IPS DF 19.7 (cell line): ENCODE results near the gene CENPH.
"Not testable (repeated sequence)": the region's sequence is repeated elsewhere in the genome, so short reads cannot be mapped to it uniquely, and the experiment has no call there.

ENCODE experiments used
- DNase-seq: peaks from one replicate; pipeline ENCODE4 v3.0.0-alpha.2; 2013; ENCODE audit warnings: low read depth, low spot score

CENPH gene

GRCh38 chr5:69250593-69250992, 61.2 kb downstream of the CENPH start:
- DNase-seq: no peak

DNA sequence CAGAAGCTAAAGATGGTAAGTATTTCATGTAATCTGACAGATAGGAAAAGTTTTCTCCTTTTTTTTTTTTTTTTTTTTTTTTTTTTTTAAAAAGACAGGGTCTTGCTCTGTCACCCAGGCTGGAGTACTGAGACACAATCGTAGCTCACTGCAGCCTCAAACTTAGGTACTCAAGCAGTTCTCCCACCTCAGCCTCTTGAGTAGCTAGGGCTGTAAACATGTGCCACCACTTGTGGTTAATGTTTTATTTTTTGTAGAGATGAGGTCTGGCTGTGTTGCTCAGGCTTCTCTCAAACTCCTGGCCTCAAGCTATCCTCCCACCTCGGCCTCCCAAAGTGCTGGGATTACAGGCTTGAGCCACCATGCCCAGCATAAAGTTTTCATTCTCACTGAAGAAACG, 63.1 kb downstream of the CENPH start:
- no peak for DNase-seq

DNA sequence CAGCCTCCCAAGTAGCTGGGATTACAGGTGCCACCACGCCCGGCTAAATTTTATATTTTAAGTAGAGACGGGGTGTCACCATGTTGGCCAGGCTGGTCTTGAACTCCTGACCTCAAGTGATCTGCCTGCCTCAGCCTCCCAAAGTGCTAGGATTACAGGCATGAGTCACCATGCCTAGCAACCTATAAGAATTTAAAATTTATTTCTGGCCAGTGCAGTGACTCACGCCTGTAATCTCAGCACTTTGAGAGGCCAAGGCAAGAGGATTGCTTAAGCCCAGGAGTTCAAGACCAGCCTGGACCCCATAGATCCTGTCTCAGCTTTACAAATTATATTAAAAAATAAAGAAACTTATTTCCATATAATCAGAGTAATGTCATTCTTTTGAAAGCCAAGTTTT, 66.6 kb downstream of the CENPH start:
- not testable (repeated sequence) for DNase-seq

DNA sequence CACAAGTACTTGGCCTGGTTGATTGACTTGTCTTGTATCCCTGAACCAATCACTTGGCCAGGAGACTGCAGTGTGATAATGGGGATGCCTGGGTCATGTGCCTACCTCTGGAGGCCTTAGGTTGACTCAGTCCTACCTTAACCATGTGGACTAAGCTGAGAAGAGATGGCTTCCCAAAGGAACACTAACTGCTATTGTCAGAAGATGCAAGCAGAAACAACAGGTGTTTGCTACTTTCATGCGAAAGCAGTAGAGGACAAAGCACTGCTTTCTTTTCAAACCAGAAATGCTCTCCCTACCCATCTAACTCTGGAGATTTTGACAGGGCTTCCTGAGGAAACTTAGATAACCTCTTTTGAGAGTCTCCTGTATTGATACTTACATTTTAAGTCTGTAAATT, 68.2 kb downstream of the CENPH start:
- DNase-seq: no peak
